Stimulated activated CD8-positive, alpha-beta memory T cell treated with anti-CD3 and anti-CD28 coated beads, Interleukin-15, amount 100 ng/mL, for 4 hours (primary cell): Measurements from ENCODE around the gene NDUFAF3.
A peak's percentile ranks its signal among the peaks of the same experiment; 100 is the strongest.

Experiments
- DNase-seq, 2 donors: peaks; one replicate each; pipeline ENCODE4 v3.0.0-alpha.2; 2020; ENCODE audit warnings: low read depth in 2 of 2

Gene NDUFAF3

GRCh38 chr3:49017971-49018706 lies 3.8 kb upstream of the NDUFAF3 start, which contains the start of gene DALRD3:
Gene DALRD3, minus strand, starts transcription at chr3:49018580. Its CDS starts 16 bp downstream, at chr3:49018564.
- no peak for DNase-seq

- DNase-seq, result no peak
These were observed 3.3 kb upstream of the NDUFAF3 start for GRCh38 chr3:49018707-49019006.

GRCh38 chr3:49019941-49020329 lies 2.0 kb upstream of the NDUFAF3 start:
- DNase-seq, result no peak

- no peak for DNase-seq
These were observed 1.4 kb upstream of the NDUFAF3 start for GRCh38 chr3:49020330-49021212.

- peak; percentile 94 to 95 for DNase-seq
These were observed 608 bp upstream of the NDUFAF3 start for GRCh38 chr3:49021213-49021812.

DNA sequence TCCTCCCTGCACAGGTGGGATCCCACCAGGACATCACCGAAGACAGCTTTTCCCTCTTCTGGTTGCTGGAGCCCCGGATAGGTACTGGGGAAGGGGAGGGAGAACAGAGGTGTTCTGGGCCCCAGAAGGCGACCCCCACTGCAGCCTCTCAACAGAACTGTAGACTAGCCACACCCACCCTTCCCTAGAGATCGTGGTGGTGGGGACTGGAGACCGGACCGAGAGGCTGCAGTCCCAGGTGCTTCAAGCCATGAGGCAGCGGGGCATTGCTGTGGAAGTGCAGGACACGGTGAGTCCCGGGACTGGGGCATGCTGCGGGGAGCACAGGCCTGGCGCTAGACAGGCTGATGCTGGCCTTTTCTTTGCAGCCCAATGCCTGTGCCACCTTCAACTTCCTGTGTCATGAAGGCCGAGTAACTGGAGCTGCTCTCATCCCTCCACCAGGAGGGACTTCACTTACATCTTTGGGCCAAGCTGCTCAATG lies 809 bp downstream of the NDUFAF3 start:
- no peak for DNase-seq

- DNase-seq, result no peak
These were observed 1.9 kb downstream of the NDUFAF3 start for GRCh38 chr3:49023775-49024174.

GRCh38 chr3:49024449-49024848 lies 2.5 kb downstream of the NDUFAF3 start:
- DNase-seq, result no peak

DNA sequence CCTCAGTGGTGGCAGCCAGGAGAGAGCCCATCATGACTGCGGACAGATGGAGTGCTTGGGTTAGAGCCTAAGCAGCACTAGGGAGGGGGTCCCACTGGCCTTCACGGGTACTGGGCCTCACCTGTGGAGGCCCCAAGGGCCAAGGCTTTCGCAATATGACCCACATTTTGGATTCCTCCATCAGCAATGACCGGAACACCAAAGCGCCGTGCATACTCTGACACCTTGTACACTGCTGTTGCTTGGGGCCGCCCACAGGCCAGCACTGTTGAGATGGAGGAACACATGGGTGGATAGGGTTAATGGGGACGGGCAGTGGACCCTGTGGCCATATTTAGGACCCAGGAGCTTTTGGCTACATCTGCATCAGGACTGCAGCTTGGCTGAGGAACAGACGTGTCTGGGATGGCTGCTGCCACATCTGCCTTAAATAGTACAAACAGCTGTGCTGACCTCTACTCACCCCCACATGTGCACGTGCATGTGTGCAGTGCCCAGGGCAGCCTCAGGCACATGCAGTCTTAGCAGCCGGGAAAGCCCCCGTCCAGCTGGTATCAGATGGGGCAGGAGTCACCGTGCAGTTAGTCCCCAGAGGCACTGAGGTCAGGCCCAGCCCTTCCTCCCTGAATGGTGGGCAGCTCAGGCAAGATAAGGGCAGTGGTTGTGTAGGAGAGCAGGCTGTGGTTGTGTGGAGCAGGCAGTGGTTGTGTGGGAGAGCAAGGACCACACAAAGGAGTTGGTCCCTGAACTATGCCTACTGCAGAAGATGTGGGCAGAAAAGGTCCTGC lies 3.3 kb downstream of the NDUFAF3 start:
- DNase-seq, result no peak

- DNase-seq, result no peak
These were observed 4.0 kb downstream of the NDUFAF3 start for GRCh38 chr3:49025793-49026520.

GRCh38 chr3:49026536-49026935 lies 4.6 kb downstream of the NDUFAF3 start:
- DNase-seq, result no peak

DNA sequence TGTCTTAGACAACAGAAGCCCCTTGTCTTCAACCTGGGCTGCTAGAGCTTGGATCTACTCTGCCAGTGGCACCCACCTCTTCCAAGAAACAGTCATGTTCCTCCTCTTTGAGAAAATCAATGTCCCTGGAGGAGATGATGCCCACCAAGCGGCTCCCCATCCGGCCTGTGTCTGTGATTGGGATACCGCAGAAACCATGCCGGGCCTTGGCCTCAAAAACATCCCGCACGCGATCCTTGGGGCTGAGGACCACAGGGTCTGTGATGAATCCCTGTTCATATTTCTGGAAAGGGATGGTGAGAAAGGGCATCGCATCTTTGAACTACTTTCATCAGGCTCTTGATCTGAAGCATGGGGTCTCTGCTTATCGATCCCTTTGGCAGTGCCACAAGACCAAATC lies 5.7 kb downstream of the NDUFAF3 start:
- no peak for DNase-seq

DNA sequence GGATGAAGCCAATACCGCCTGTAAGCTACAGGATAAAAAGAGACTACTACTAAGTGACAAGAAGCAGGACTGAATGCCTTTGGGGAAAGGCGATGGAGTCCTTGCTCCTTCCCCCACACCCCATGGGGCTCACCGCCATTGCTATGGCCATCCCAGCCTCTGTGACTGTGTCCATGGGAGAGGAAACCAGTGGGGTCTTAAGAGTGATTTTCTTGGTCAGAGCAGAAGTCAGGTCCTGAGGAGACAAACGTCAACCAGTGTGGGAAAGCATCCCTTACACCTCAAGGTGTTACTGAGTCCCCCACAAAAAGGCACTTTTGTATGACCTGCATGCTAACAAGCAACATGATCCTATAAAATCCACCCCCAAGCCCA lies 6.4 kb downstream of the NDUFAF3 start:
- DNase-seq, result no peak

DNA sequence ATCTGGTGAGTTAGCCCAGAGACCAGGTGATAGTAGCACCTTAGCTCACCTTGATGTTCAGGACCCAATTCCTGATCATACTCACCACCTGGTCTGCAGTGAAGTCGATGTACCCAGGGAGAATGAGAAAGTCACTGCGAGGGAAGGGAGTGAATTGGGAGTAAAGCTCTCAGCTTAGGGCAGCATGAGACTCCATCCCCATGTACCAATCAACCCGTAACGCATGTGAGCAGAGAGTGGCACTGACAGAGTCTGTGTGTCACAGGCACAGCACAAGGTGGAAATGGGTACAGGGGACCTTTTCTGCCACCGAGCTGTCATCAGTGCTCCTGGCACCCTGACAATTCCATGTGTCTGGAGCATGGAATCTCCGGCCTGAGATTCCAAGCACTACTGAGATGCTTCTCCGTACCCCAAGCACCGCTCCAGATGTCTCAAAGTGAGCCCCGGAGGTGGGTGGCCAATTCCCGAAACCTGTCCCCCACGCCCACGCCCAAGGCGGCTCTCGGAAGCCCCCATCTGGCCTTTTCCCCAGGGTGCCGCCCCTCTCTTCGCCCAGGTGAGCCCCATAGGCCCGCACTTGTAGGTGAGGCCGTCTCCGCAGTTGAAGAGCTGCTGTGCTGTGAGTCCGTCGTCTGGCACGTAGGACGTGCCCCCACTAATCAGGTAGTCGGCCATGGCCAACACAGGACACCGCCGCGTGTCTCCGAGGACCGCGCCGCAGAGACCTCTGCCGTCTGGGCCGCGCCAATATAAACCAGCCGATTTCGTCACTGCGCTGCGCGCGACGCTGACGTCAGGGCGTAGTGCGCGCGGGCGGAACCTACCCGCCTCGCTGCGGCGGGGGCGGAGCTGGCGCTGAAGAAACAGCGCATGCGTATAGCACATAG lies 7.0 kb downstream of the NDUFAF3 start, which contains the start of gene IMPDH2:
Gene IMPDH2 (minus strand): TSS at position 726 of the 890 bp plus-strand sequence. CDS start 48 bp downstream, at position 678.
- peak; percentile 86 to 89 for DNase-seq

- DNase-seq, result no peak
These were observed 7.6 kb downstream of the NDUFAF3 start for GRCh38 chr3:49029563-49029884.

- no peak for DNase-seq
These were observed 8.4 kb downstream of the NDUFAF3 start for GRCh38 chr3:49030321-49030720.

DNA sequence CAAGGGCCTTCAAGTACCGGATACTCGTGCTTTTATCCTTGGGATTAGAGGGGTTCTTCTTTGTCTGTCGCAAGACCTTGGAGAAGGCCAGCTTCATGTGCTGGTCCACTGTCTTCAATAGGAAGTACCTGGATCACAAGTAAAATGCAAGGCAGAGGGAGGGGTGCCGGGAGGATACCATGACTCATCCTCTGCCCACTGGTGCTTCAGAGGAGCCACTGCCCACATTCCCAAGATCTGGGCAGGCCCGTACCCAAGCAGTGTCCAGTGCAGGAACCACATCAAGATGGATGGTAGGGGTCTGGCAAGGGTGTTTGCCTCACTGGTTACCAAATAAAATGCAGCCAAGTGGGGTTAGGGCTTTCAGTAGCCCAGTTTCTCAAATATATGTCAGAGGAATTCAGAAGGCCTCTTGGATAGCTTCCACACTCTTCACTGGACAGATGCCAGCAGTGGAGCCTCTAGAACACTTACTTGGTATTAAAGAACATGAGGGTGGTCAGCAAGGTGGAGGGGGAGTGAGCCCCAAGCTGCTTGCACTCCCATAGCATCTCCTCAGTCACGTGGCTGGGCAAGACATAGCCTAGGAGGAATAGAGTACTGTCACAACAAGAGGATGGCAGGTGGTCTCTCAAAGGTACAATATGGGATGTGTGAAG lies 10.9 kb downstream of the NDUFAF3 start:
- DNase-seq, result no peak

DNA sequence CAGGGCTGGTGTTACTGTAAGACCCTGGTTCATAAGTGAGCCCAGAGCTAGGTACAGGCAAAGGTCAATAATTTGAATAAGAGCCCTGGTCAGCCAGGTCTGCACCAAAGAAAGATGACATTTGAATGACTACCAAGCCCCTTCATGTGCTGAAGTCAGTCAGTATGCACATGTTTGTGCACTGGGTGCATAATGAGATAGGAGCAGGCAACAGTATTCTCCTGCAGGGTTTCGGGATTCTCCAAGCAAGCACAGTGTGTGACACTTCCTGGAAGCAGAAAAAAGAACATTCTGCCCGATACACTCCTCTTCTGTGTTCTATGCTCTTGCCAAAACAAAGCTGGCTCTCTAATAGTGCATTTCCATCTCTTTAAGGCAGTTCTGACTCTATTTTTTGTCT lies 12.7 kb downstream of the NDUFAF3 start:
- no peak for DNase-seq

GRCh38 chr3:49035281-49035680 lies 13.4 kb downstream of the NDUFAF3 start:
- no peak for DNase-seq

DNA sequence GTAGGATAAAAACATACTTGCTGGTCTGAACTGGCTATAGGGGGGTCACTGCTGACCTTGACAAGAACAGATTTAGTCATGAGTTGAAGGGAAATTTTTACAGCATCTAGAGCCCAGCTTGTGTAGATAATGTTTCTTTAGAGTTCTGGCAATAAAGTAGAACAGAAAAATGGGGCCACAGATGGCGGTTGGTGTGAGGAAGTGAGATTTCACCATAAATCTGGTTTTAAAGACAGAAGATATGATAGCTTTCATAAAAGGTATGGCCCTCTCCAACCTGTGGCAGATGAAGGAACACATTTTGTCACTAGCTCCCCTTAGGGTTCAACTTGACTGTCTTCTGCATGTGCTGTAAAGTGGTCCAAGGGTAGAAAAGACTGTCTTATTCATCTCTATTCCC lies 31.6 kb downstream of the NDUFAF3 start:
- DNase-seq, result no peak
